H1 (cell line): ENCODE data around the gene MEF2D. TPM values are rescaled to one million over a fixed set of nuclear protein-coding genes. Genes with fewer than 3 reads are reported as not detected.

ENCODE experiments used
- CTCF ChIA-PET: fragments of 300-600 bp; sonication (Branson Sonifier 250); formaldehyde crosslinking; loops from one replicate; lab custom pipeline; 2021; ENCODE audit not compliant: partially characterized antibody; lab: Charles Lee
- POLR2A ChIA-PET: fragments of 300-600 bp; sonication (Branson Sonifier 250); formaldehyde crosslinking; loops from one replicate; lab custom pipeline; 2021; ENCODE audit warnings: inconsistent platforms; ENCODE audit not compliant: partially characterized antibody; lab: Charles Lee
- DNase-seq, 2 experiments: peaks; one replicate each; pipeline versions ENCODE4 v3.0.0 to v3.0.0-alpha.2; 2010 to 2022; ENCODE audit warnings: low spot score in 2 of 2, low read depth in 1 of 2, mixed read lengths in 1 of 2
- FAIRE-seq: peaks from 2 replicates; lab custom pipeline; 2011; peaks lifted over from hg19 to GRCh38; lab: Jason Lieb, UNC
- H2AFZ ChIP-seq: 2 replicates; pipeline ENCODE4 v1.8.1; 2012; ENCODE audit warnings: low read length, inconsistent platforms
- H2AK5ac ChIP-seq: 2 replicates; pipeline ENCODE4 v1.6.1; 2013; ENCODE audit warnings: low read depth, low read length
- H2BK120ac ChIP-seq: replicated peaks from 2 replicates; pipeline ENCODE3; 2013; ENCODE audit warnings: low read depth, low read length, inconsistent platforms
- H2BK12ac ChIP-seq: 2 replicates; pipeline ENCODE4 v1.6.1; 2013; ENCODE audit warnings: low read depth, low read length
- H2BK15ac ChIP-seq: 2 replicates; pipeline ENCODE4 v1.6.1; 2013; ENCODE audit warnings: low read length
- H2BK20ac ChIP-seq: 2 replicates; pipeline ENCODE4 v1.6.1; 2013; ENCODE audit warnings: low read length
- H2BK5ac ChIP-seq: 2 replicates; pipeline ENCODE4 v1.6.1; 2013; ENCODE audit warnings: low read depth, low read length
- H3K14ac ChIP-seq: 2 replicates; pipeline ENCODE4 v1.6.1; 2013; ENCODE audit warnings: inconsistent platforms; ENCODE audit not compliant: insufficient read length
- H3K18ac ChIP-seq: 2 replicates; pipeline ENCODE4 v1.6.1; 2013; ENCODE audit warnings: low read length; ENCODE audit errors: extremely low read depth
- H3K23ac ChIP-seq: 2 replicates; pipeline ENCODE4 v1.6.1; 2013; ENCODE audit warnings: inconsistent platforms; ENCODE audit not compliant: insufficient read length
- H3K23me2 ChIP-seq: 2 replicates; pipeline ENCODE4 v1.6.1; 2013; ENCODE audit warnings: low read depth, low read length
- H3K27ac ChIP-seq: 2 replicates; pipeline ENCODE4 v1.6.1; 2011; ENCODE audit warnings: low read depth, low read length, inconsistent platforms
- H3K27me3 ChIP-seq, 4 experiments: replicated peaks in 1 of 4; 1 replicate in 1 of 4; 2 replicates in 3 of 4; pipeline versions ENCODE4 v1.6.1 to v1.8.1; 2011 to 2013; ENCODE audit warnings: low read length in 3 of 4, mild to moderate bottlenecking in 3 of 4, inconsistent platforms in 2 of 4, mixed read lengths in 2 of 4, moderate library complexity in 1 of 4; ENCODE audit not compliant: control insufficient read depth in 3 of 4, insufficient read depth in 3 of 4; ENCODE audit errors: extremely low read depth in 1 of 4
- H3K36me3 ChIP-seq, 4 experiments: 2 replicates each; pipeline versions ENCODE4 v1.6.1 to v1.8.1; 2011 to 2013; ENCODE audit warnings: mild to moderate bottlenecking in 4 of 4, low read length in 3 of 4, moderate library complexity in 2 of 4, control low read depth in 1 of 4, inconsistent platforms in 1 of 4; ENCODE audit not compliant: insufficient read depth in 4 of 4, control insufficient read depth in 2 of 4
- H3K4ac ChIP-seq: replicated peaks from 2 replicates; pipeline ENCODE3; 2013; ENCODE audit warnings: low read length, low read depth, mixed read lengths, inconsistent platforms; ENCODE audit not compliant: insufficient read length
- H3K4me1 ChIP-seq, 4 experiments: replicated peaks in 1 of 4; 1 replicate in 1 of 4; 2 replicates in 3 of 4; pipeline versions ENCODE4 v1.6.1 to v1.8.1; 2011 to 2013; ENCODE audit warnings: low read length in 3 of 4, inconsistent platforms in 2 of 4, mixed read lengths in 1 of 4; ENCODE audit not compliant: insufficient read depth in 4 of 4, control insufficient read depth in 3 of 4
- H3K4me2 ChIP-seq, 2 experiments: 2 replicates each; pipeline versions ENCODE4 v1.6.1 to v1.8.1; 2011 to 2013; ENCODE audit warnings: low read depth in 2 of 2, low read length in 2 of 2, control low read depth in 1 of 2, inconsistent platforms in 1 of 2, mild to moderate bottlenecking in 1 of 2; ENCODE audit not compliant: insufficient read depth in 1 of 2
- H3K4me3 ChIP-seq, 4 experiments: fragments of 200-600, 300-600 bp in 1 of 4; sonication (generic), shearing (Covaris generic), sonication (Bioruptor Twin) in 1 of 4; 2 replicates each; pipeline versions ENCODE4 v1.5.1 to v1.8.1; 2011 to 2016; ENCODE audit warnings: low read length in 4 of 4, low read depth in 3 of 4, control low read depth in 2 of 4, inconsistent platforms in 2 of 4, mild to moderate bottlenecking in 2 of 4, mixed read lengths in 1 of 4, moderate library complexity in 1 of 4; ENCODE audit not compliant: insufficient read depth in 2 of 4; ENCODE audit errors: extremely low read depth in 1 of 4
- H3K56ac ChIP-seq: replicated peaks from 2 replicates; pipeline ENCODE3; 2013; ENCODE audit warnings: low read depth, mild to moderate bottlenecking, mixed read lengths, low read length, inconsistent platforms; ENCODE audit not compliant: insufficient read length
- H3K79me1 ChIP-seq: 2 replicates; pipeline ENCODE4 v1.6.1; 2013; ENCODE audit warnings: low read depth, low read length, control low read depth
- H3K79me2 ChIP-seq, 2 experiments: 2 replicates each; pipeline versions ENCODE4 v1.6.1 to v1.8.1; 2012 to 2013; ENCODE audit warnings: low read length in 2 of 2, mild to moderate bottlenecking in 2 of 2, inconsistent platforms in 1 of 2; ENCODE audit not compliant: insufficient read depth in 2 of 2, control insufficient read depth in 1 of 2
- H3K9ac ChIP-seq, 4 experiments: replicated peaks in 1 of 4; 1 replicate in 1 of 4; 2 replicates in 3 of 4; pipeline versions ENCODE4 v1.6.1 to v1.8.1; 2011 to 2013; ENCODE audit warnings: low read depth in 3 of 4, low read length in 3 of 4, control low read depth in 2 of 4, mild to moderate bottlenecking in 2 of 4, moderate library complexity in 2 of 4, inconsistent platforms in 1 of 4; ENCODE audit errors: extremely low read depth in 1 of 4
- H3K9me3 ChIP-seq, 2 experiments: 2 replicates each; pipeline versions ENCODE4 v1.6.1 to v1.8.1; 2012 to 2013; ENCODE audit warnings: mild to moderate bottlenecking in 2 of 2, moderate library complexity in 2 of 2, control low read depth in 1 of 2, inconsistent platforms in 1 of 2, low read depth in 1 of 2, low read length in 1 of 2, mixed read lengths in 1 of 2; ENCODE audit not compliant: insufficient read depth in 2 of 2
- H4K20me1 ChIP-seq, 2 experiments: replicated peaks in 1 of 2; 2 replicates each; pipeline versions ENCODE3 to v1.8.1; 2011 to 2013; ENCODE audit warnings: inconsistent platforms in 2 of 2, low read length in 2 of 2, mild to moderate bottlenecking in 1 of 2; ENCODE audit not compliant: insufficient read depth in 2 of 2, control insufficient read depth in 1 of 2
- H4K5ac ChIP-seq: 2 replicates; pipeline ENCODE4 v1.6.1; 2013; ENCODE audit warnings: low read length, low read depth, mixed read lengths, inconsistent platforms; ENCODE audit not compliant: insufficient read length
- H4K8ac ChIP-seq: 2 replicates; pipeline ENCODE4 v1.8.0; 2013; ENCODE audit warnings: mild to moderate bottlenecking, moderate library complexity, low read length, inconsistent platforms; ENCODE audit not compliant: insufficient read depth; ENCODE audit errors: extremely low read depth
- H4K91ac ChIP-seq: replicated peaks from 2 replicates; pipeline ENCODE3; 2013; ENCODE audit warnings: low read length, mixed read lengths, inconsistent platforms; ENCODE audit not compliant: insufficient read length
- JUND ChIP-seq: IDR thresholded peaks from 2 replicates; pipeline ENCODE4 v1.6.1; 2011; ENCODE audit warnings: mild to moderate bottlenecking, improper control_type of control experiment, low read length
- RAD21 ChIP-seq, 2 experiments: IDR thresholded peaks in 1 of 2; conservative IDR thresholded peaks in 1 of 2; 2 replicates each; pipeline ENCODE4 v1.6.1; 2011; ENCODE audit warnings: low read depth in 2 of 2, low read length in 2 of 2, improper control_type of control experiment in 1 of 2, inconsistent platforms in 1 of 2, mild to moderate bottlenecking in 1 of 2, moderate library complexity in 1 of 2
- WGBS, 2 experiments: shearing (Covaris generic) in 1 of 2; methylation state at CpG; one replicate each; pipeline versions ENCODE4 v1.1.6 to v1.1.7; 2013 to 2015; ENCODE audit warnings: low lambda C conversion rate in 2 of 2, mixed read lengths in 2 of 2, inconsistent platforms in 1 of 2, low coverage in 1 of 2, missing lambda C conversion rate in 1 of 2; ENCODE audit not compliant: insufficient replicate concordance in 2 of 2, insufficient coverage in 1 of 2, insufficient read length in 1 of 2; ENCODE audit errors: extremely low coverage in 1 of 2, missing lambda C conversion rate in 1 of 2; 5-methylcytosine and 5-hydroxymethylcytosine counted together
- polyA plus RNA-seq, 7 experiments: library from polyadenylated mRNA; depleted of rRNA in 3 of 7; stranded (reverse) in 5 of 7; unstranded in 2 of 7; fragments of >200 nt in 5 of 7; fragments of 200-250 nt in 2 of 7; gene quantifications; 1 replicate in 5 of 7; 2 replicates in 1 of 7; 4 replicates in 1 of 7; pipeline versions ENCODE4 v1.2.1 to v1.2.3, GENCODE V29; 2011 to 2013; ENCODE audit warnings: missing spikeins in 2 of 7, mixed read lengths in 2 of 7
- total RNA-seq: library from RNA; stranded (reverse); fragmentation: NEBNext Ultra II Directional; extraction: Animal tissue kit (Norgen Biotek cat#: 25700); gene quantifications from 2 replicates; pipeline ENCODE4 v1.2.1, GENCODE V29; 2021

Gene MEF2D
- total and polyA plus RNA-seq, 2 of the 8 experiments (the other 6 are each of a cell fraction or from before 2014, with no cell fraction given): 17.3 to 20.3 TPM

DNA sequence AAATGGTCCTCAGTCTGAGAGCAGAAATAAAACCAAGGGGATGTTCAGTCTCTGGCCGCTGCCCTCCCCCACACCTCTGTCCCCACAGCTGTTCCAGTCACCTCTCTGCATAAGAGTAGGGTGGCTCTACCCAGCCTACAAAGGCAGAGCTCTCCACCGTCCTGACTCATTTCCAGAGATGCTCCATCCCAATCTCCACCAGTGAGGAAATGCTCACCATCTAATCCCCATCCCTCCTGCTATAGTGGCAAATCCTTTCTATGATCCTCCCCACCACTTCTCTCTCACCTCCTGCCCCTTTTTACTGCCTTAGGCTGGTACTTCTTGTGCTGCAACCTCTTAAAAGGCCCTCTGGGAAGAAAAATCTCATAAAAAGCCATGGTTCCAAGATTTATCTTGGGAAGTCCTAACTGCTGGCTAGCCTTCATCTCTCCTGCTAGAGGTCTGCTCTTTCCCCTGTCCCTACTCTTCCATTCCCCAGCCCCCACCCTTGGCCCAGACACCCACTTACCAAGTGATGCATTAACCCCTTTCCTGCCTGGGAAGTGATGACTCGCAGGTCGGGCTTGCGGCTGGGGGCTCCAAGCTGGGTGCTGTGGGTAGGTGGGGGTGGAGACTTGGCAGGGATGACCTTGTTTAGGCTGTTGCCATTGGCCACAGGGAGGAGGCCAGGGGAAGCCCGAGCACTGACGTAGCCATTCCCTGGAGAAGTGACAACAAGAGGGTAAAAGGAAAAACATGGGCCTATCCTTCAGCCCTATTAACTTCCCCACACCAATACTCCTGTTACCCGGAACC lies 23.9 kb downstream of the MEF2D start:
- no peak overlapping the region for H2BK15ac ChIP-seq
- WGBS, 2 experiments: 66% methylated on average over 8 of the region's 8 CpGs; no CpG with 5 or more reads in 1 of the 2 experiments
- H2AK5ac ChIP-seq: no peak overlapping the region
- H3K9ac ChIP-seq: no peak overlapping the region
- H3K27me3 ChIP-seq: no peaks in the 10 kb centered on the region; a peak in 1 of 7 replicates
- DNase-seq (no peak), FAIRE-seq (no peak)
- peak overlapping the region; percentile 13; the same call in 1 of the 2 replicates for H2BK5ac ChIP-seq
- no peak overlapping the region for H3K18ac ChIP-seq
- H3K27ac ChIP-seq: 0 out of 2 replicates have a peak overlapping the region, but pooled peaks have one; percentile 44
- H3K4ac ChIP-seq: no peak overlapping the region
- no peak overlapping the region for H3K23ac ChIP-seq
- no peak overlapping the region for H2BK120ac ChIP-seq
- no peak overlapping the region for H2AFZ ChIP-seq
- CTCF ChIA-PET: interaction anchor here (0.6 to 9.3 kb wide), 16 partner anchors 9 to 125 kb away, joined by 3 to 62 read pairs (median 4); partner anchors contain the start of gene GPATCH4
- no peak overlapping the region for H3K14ac ChIP-seq
- no peak overlapping the region for H4K5ac ChIP-seq
- H3K36me3 ChIP-seq: peaks cover 4 to 36% (median 11%) of the 10 kb centered on the region in 4 experiments; a peak in 6 of 8 replicates
- H3K4me1 ChIP-seq: peaks cover 0 to 12% (median 9%) of the 10 kb centered on the region in 4 experiments; a peak in 6 of 7 replicates
- H3K79me2 ChIP-seq: no peaks in the 10 kb centered on the region
- no peaks in the 10 kb centered on the region for H3K9me3 ChIP-seq
- no peak overlapping the region for H3K56ac ChIP-seq
- no peak overlapping the region for H3K4me3 ChIP-seq
- no peak overlapping the region for H4K8ac ChIP-seq
- H3K4me2 ChIP-seq: no peak overlapping the region; a peak in 1 of 4 replicates
- TF ChIP-seq RAD21 (IDR thresholded peaks at IDR 0.05 in 1 of 2, conservative IDR thresholded peaks at IDR 0.05 in 1 of 2; ENCODE audit: low read depth in 2 of 2, low read length in 2 of 2): no peak
- TF ChIP-seq JUND: peak; percentile 79; the same call in 1 of the 2 replicates
- POLR2A ChIA-PET: interaction anchor here (0.6 to 1.6 kb wide), 4 partner anchors 10 to 26 kb away, joined by 3 to 6 read pairs (median 4); no protein-coding TSS in a partner anchor
- H3K79me1 ChIP-seq: no peaks in the 10 kb centered on the region; the same call in none of the 2 replicates
- H2BK20ac ChIP-seq: no peak overlapping the region
- no peak overlapping the region for H4K91ac ChIP-seq
- H4K20me1 ChIP-seq: peaks cover 0 to 4% of the 10 kb centered on the region in 2 experiments
- H3K23me2 ChIP-seq: 0 out of 2 replicates have a peak, but pooled peaks cover 2% of the 10 kb centered on the region
- no peak overlapping the region for H2BK12ac ChIP-seq
